ENCODE measurements around the gene FIBIN.

FIBIN gene

DNA sequence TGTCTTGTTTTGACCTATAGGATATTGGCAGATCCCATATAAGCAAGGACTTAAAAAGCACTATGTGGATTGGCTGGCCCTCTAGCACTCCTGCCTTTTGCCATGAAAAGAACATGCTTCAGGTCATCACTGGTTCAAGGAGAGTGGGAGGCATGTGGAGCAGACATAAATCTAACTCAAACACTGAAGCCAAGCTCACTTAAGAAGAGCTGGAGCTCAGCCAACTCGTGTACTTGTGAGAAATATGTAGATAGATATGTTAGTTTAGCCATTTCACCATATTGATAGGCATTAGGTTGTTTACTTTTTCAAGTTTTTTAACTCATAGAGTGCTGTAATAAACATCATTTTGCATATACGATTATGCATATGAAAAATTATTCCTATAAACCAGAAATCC, 26.8 kb downstream of the FIBIN start:
- H3K36me3 ChIP-seq (replicated peaks), result no peaks in the 10 kb centered on the region
- TF ChIP-seq, protein P1, sequence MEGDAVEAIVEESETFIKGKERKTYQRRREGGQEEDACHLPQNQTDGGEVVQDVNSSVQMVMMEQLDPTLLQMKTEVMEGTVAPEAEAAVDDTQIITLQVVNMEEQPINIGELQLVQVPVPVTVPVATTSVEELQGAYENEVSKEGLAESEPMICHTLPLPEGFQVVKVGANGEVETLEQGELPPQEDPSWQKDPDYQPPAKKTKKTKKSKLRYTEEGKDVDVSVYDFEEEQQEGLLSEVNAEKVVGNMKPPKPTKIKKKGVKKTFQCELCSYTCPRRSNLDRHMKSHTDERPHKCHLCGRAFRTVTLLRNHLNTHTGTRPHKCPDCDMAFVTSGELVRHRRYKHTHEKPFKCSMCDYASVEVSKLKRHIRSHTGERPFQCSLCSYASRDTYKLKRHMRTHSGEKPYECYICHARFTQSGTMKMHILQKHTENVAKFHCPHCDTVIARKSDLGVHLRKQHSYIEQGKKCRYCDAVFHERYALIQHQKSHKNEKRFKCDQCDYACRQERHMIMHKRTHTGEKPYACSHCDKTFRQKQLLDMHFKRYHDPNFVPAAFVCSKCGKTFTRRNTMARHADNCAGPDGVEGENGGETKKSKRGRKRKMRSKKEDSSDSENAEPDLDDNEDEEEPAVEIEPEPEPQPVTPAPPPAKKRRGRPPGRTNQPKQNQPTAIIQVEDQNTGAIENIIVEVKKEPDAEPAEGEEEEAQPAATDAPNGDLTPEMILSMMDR (IDR thresholded peaks at IDR 0.05; ENCODE audit: low read depth, low read length, missing control alignments), result no peak
- H3K27me3 ChIP-seq (replicated peaks), result no peaks in the 10 kb centered on the region
- no peak overlapping the region for H3K4me3 ChIP-seq (ENCODE audit: low read depth, low read length)
- H3K27ac ChIP-seq, result no peak overlapping the region
- in situ Hi-C loops (cut with HindIII; ENCODE audit: low pct_ligation_motif_present, low sequenced_read_pairs), result no loop called here
- no peak for DNase-seq

DNA sequence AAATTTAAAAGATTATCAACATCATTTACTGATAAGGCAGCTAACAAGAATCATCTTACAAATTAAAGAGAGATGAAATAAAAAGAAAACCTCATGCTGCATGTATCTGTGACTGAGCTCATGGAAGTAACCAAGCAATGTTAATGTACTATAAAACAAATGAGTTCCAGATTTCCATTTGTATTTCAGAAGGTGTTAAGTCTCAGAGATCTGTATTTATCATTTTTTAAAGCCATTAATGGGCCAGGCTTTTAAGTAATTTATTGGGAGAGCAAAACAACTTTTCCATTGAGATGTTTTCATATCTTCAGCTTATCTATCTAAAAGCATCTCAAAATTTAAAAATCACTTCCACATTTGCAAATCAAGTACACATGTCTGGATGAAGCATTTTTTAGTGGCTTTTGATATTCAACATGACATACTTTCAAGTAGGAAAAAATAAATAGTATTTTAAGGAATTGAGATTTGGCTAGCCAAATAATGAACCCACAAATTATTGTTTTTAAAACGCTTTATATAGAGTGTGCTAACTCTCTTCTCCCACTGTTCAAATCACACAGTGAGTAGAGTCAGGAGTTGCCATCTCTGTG, 28.8 kb downstream of the FIBIN start:
- H3K36me3 ChIP-seq (replicated peaks), result no peaks in the 10 kb centered on the region
- in situ Hi-C loops (cut with HindIII; ENCODE audit: low pct_ligation_motif_present, low sequenced_read_pairs), result no loop called here
- no peak for DNase-seq
- H3K4me3 ChIP-seq (ENCODE audit: low read depth, low read length), result no peak overlapping the region
- no peak overlapping the region for H3K27ac ChIP-seq
- H3K27me3 ChIP-seq (replicated peaks), result no peaks in the 10 kb centered on the region
- TF ChIP-seq, protein P1 (IDR thresholded peaks at IDR 0.05; ENCODE audit: low read depth, low read length, missing control alignments), result no peak

DNA sequence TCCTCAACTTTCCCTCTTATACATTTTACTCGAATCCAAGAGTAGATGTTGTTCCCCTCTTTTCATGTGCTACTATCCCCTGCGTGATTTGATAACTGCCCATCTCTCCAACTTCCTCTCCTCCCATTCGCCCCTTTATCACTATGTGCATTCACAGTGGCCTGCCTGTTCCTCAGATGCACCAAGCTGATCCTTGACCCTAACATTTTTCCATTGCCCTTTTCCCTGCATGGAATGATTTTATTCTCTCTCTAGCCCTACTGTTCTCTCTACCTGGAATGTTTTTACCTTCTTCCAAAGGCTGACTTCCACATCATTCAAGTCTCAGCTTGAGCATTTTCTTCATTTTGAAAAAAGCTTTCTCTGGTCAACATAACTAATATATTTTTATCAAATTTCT, 31.0 kb downstream of the FIBIN start:
- Histone ChIP-seq H3K27ac (no peak overlapping the region), H3K4me3 (ENCODE audit: low read depth, low read length) (no peak overlapping the region), H3K36me3 (replicated peaks) (no peaks in the 10 kb centered on the region), H3K27me3 (replicated peaks) (no peaks in the 10 kb centered on the region)
- TF ChIP-seq, protein P1 (IDR thresholded peaks at IDR 0.05; ENCODE audit: low read depth, low read length, missing control alignments), result no peak
- in situ Hi-C loops (cut with HindIII; ENCODE audit: low pct_ligation_motif_present, low sequenced_read_pairs), result no loop called here
- no peak for DNase-seq

DNA sequence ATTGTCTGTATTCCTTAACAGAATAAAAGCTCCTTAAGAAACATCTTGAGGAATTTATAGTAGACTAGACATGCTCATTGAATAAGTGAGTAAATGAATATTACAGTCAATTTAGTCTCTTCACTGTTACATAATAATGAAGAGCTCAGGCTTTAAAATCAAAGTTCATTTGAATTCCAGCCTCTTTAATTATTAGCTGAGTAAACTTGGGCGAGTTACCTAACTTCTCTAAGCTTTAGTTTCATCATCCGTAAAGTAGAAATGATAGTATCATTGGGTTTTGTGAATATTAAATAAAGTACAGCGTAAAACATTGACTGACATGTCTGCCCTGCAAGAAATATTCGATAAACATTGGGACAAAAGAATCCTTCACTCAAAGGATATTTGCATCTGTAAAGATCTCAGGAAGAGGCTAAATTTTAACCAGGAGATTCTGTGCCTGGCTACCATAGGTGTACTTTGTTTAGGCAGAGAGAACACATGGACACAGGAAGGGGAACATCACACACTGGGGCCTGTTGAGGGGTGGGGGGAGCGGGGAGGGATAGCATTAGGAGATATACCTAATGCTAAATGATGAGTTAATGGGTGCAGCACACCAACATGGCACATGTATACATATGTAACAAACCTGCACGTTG, 31.5 kb downstream of the FIBIN start:
- in situ Hi-C loops (cut with HindIII; ENCODE audit: low pct_ligation_motif_present, low sequenced_read_pairs), result no loop called here
- H3K36me3 ChIP-seq (replicated peaks), result no peaks in the 10 kb centered on the region
- TF ChIP-seq, protein P1 (IDR thresholded peaks at IDR 0.05; ENCODE audit: low read depth, low read length, missing control alignments), result no peak
- no peak for DNase-seq
- H3K4me3 ChIP-seq (ENCODE audit: low read depth, low read length), result no peak overlapping the region
- H3K27me3 ChIP-seq (replicated peaks), result no peaks in the 10 kb centered on the region
- no peak overlapping the region for H3K27ac ChIP-seq

DNA sequence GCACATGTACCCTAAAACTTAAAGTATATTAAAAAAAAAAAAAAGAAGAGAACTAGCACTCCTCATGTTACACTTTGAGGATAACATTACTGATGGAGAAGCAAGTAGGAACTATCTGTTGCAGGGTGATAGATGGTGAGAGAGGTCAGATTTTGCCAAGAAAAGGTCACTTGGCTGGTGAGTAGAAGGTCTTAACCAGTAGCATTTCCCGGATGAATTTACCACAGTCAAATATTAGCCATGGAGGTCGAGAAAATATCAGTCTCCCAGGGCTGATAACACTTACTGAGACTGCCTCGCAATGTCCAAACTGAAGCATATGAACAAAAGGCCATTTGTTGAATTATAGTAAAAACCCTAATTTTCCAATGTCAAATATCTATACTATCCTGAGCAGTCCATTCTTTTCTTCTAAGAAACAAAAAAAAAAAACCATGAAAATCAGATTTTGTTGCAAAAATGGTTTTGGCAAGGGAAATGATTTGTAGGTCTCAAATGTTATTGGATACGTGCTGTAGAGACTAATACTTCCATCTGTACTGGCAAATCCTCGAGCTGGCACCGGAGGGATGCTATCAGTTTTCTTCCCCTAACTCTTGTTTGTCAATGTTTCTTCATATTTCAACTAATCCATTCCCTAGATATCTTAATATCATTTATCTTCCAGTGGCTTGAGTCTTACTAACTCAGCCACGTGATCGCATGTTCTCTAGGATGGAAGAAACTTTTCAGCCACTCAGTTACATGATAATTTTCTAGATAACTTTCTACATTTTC, 32.2 kb downstream of the FIBIN start:
- Histone ChIP-seq H3K4me3 (ENCODE audit: low read depth, low read length) (no peak overlapping the region), H3K27ac (no peak overlapping the region), H3K36me3 (replicated peaks) (no peaks in the 10 kb centered on the region), H3K27me3 (replicated peaks) (no peaks in the 10 kb centered on the region)
- in situ Hi-C loops (cut with HindIII; ENCODE audit: low pct_ligation_motif_present, low sequenced_read_pairs), result no loop called here
- TF ChIP-seq, protein P1 (IDR thresholded peaks at IDR 0.05; ENCODE audit: low read depth, low read length, missing control alignments), result no peak
- no peak for DNase-seq

Data from brain microvascular endothelial cell (primary cell).